ENCODE data around the gene FAM114A2. TPM values are rescaled to one million over a fixed set of nuclear protein-coding genes. Genes with fewer than 3 reads are reported as not detected.

The FAM114A2 gene
- total and polyA plus RNA-seq, 4 donors: 5.4 to 18.3 (median 11.6) TPM

GRCh38 chr5:154087260-154087659 lies 48.5 kb upstream of the FAM114A2 start:
- Histone ChIP-seq H3K27ac (ENCODE audit: low read depth in 1 of 2, low read length in 2 of 2) (no peak overlapping the region), H3K9me3 (ENCODE audit: control insufficient read depth in 4 of 4, low read length in 3 of 4) (no peaks in the 10 kb centered on the region), H3K27me3 (ENCODE audit: control insufficient read depth in 4 of 4, insufficient read depth in 4 of 4, low read length in 3 of 4) (no peaks in the 10 kb centered on the region), H3K36me3 (ENCODE audit: control insufficient read depth in 4 of 4, insufficient read depth in 3 of 4, low read depth in 1 of 4, low read length in 3 of 4) (peaks cover 0 to 2% (median 0%) of the 10 kb centered on the region in 4 donors), H3K9ac (ENCODE audit: low read depth in 1 of 2, low read length in 2 of 2) (no peak overlapping the region), H3K4me3 (ENCODE audit: low read depth in 1 of 3, low read length in 3 of 3) (no peak overlapping the region), H3K4me1 (ENCODE audit: control insufficient read depth in 4 of 4, insufficient read depth in 4 of 4, low read length in 3 of 4) (no peaks in the 10 kb centered on the region)
- 27% methylated on average over 2 of the region's 2 CpGs for WGBS
- DNase-seq (ENCODE audit: low spot score): no peak
- no peak for TF ChIP-seq REST (IDR thresholded peaks at IDR 0.05)
- TF ChIP-seq HNF4A (conservative IDR thresholded peaks at IDR 0.05): no peak
- TF ChIP-seq CTCF (IDR thresholded peaks at IDR 0.05; ENCODE audit: low read depth, low read length, missing input control): no peak
- TF ChIP-seq RXRA (IDR thresholded peaks at IDR 0.05): no peak

- no peaks in the 10 kb centered on the region for H3K4me1 ChIP-seq (ENCODE audit: control insufficient read depth in 4 of 4, insufficient read depth in 4 of 4, low read length in 3 of 4)
- TF ChIP-seq EGR1 (IDR thresholded peaks at IDR 0.05; ENCODE audit: low read depth in 2 of 2) (no peak), YY1 (IDR thresholded peaks at IDR 0.05) (no peak), TAF1 (conservative IDR thresholded peaks at IDR 0.05) (no peak), ATF3 (IDR thresholded peaks at IDR 0.05) (no peak), HNF4G (IDR thresholded peaks at IDR 0.05) (no peak), ZBTB33 (IDR thresholded peaks at IDR 0.05) (no peak)
- no peaks in the 10 kb centered on the region for H3K9me3 ChIP-seq (ENCODE audit: control insufficient read depth in 4 of 4, low read length in 3 of 4)
- no peak overlapping the region for H3K27ac ChIP-seq (ENCODE audit: low read depth in 1 of 2, low read length in 2 of 2)
- H3K9ac ChIP-seq (ENCODE audit: low read depth in 1 of 2, low read length in 2 of 2): no peak overlapping the region
- DNase-seq (ENCODE audit: low spot score): no peak
- no peaks in the 10 kb centered on the region for H3K27me3 ChIP-seq (ENCODE audit: control insufficient read depth in 4 of 4, insufficient read depth in 4 of 4, low read length in 3 of 4)
- H3K4me3 ChIP-seq (ENCODE audit: low read depth in 1 of 3, low read length in 3 of 3): no peak overlapping the region
- peaks cover 0 to 2% (median 0%) of the 10 kb centered on the region in 4 donors for H3K36me3 ChIP-seq (ENCODE audit: control insufficient read depth in 4 of 4, insufficient read depth in 3 of 4, low read depth in 1 of 4, low read length in 3 of 4)
- WGBS: 92% methylated on average over 4 of the region's 4 CpGs
These were observed 47.9 kb upstream of the FAM114A2 start for GRCh38 chr5:154086641-154087040.

- no peak overlapping the region for H3K9ac ChIP-seq (ENCODE audit: low read depth in 1 of 2, low read length in 2 of 2)
- H3K4me1 ChIP-seq (ENCODE audit: control insufficient read depth in 4 of 4, insufficient read depth in 4 of 4, low read length in 3 of 4): no peaks in the 10 kb centered on the region
- H3K36me3 ChIP-seq (ENCODE audit: control insufficient read depth in 4 of 4, insufficient read depth in 3 of 4, low read depth in 1 of 4, low read length in 3 of 4): peaks cover 0 to 2% (median 0%) of the 10 kb centered on the region in 4 donors
- H3K4me3 ChIP-seq (ENCODE audit: low read depth in 1 of 3, low read length in 3 of 3): no peak overlapping the region
- H3K27me3 ChIP-seq (ENCODE audit: control insufficient read depth in 4 of 4, insufficient read depth in 4 of 4, low read length in 3 of 4): no peaks in the 10 kb centered on the region
- 41% methylated on average over 3 of the region's 3 CpGs for WGBS
- H3K27ac ChIP-seq (ENCODE audit: low read depth in 1 of 2, low read length in 2 of 2): no peak overlapping the region
- DNase-seq (ENCODE audit: low spot score): no peak
- H3K9me3 ChIP-seq (ENCODE audit: control insufficient read depth in 4 of 4, low read length in 3 of 4): no peaks in the 10 kb centered on the region
- TF ChIP-seq JUND (IDR thresholded peaks at IDR 0.05): no peak
- TF ChIP-seq HNF4A (conservative IDR thresholded peaks at IDR 0.05): no peak
- no peak for TF ChIP-seq HNF4G (IDR thresholded peaks at IDR 0.05)
- TF ChIP-seq MAX (IDR thresholded peaks at IDR 0.05): no peak
- TF ChIP-seq NR2F2 (IDR thresholded peaks at IDR 0.05): no peak
- TF ChIP-seq FOXA1 (IDR thresholded peaks at IDR 0.05): no peak
- no peak for TF ChIP-seq TAF1 (conservative IDR thresholded peaks at IDR 0.05)
- no peak for TF ChIP-seq RXRA (IDR thresholded peaks at IDR 0.05)
- TF ChIP-seq EGR1 (IDR thresholded peaks at IDR 0.05; ENCODE audit: low read depth in 2 of 2): no peak
- no peak for TF ChIP-seq ATF3 (IDR thresholded peaks at IDR 0.05)
- no peak for TF ChIP-seq GABPA (IDR thresholded peaks at IDR 0.05 in 1 of 2, conservative IDR thresholded peaks at IDR 0.05 in 1 of 2)
- TF ChIP-seq CTCF (IDR thresholded peaks at IDR 0.05; ENCODE audit: low read depth, low read length, missing input control): no peak
- TF ChIP-seq YY1 (IDR thresholded peaks at IDR 0.05): no peak
These were observed 47.4 kb upstream of the FAM114A2 start for GRCh38 chr5:154086146-154086545.

All from liver (tissue), 9 donors.